HG02678 (cell line): ENCODE results near the gene MAP3K13.
"Not testable (repeated sequence)": the region's sequence is repeated elsewhere in the genome, so short reads cannot be mapped to it uniquely, and the experiment has no call there.

Experiments
- ATAC-seq: cut with Tn5 transposase; IDR thresholded peaks from one replicate; pipeline ENCODE4 v1.9.1; 2021; ENCODE audit warnings: mild to moderate bottlenecking, moderate library complexity; ENCODE audit not compliant: unreplicated experiment

The MAP3K13 gene

DNA sequence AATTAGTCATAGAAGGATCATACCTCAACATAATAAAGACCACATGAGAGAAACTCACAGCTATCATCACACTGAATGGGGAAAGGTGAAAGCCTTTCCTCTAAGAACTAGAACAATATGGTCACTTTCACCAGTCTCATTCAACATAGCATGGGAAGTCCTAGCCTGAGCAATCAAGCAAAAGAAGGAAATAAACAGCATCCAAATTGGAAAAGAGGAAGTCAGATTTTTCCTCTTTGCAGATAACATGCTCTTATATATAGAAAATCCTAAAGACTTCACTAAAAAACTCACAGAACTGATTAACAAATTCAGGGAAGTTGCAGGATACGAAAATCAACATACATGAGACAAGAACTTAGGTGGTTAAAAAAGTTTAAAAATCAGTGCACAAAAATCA is 24.7 kb downstream of the MAP3K13 start:
- ATAC-seq, result no peak

- ATAC-seq, result no peak
Observed at GRCh38 chr3:185393055-185393454, 30.1 kb downstream of the MAP3K13 start.

GRCh38 chr3:185397676-185398075 is 34.7 kb downstream of the MAP3K13 start:
- ATAC-seq, result no peak

- no peak for ATAC-seq
Observed at GRCh38 chr3:185399737-185400667, 37.1 kb downstream of the MAP3K13 start.

- ATAC-seq, result no peak
Observed at GRCh38 chr3:185400866-185401265, 37.9 kb downstream of the MAP3K13 start.

- ATAC-seq, result no peak
Observed at GRCh38 chr3:185401319-185401955, 38.5 kb downstream of the MAP3K13 start.

DNA sequence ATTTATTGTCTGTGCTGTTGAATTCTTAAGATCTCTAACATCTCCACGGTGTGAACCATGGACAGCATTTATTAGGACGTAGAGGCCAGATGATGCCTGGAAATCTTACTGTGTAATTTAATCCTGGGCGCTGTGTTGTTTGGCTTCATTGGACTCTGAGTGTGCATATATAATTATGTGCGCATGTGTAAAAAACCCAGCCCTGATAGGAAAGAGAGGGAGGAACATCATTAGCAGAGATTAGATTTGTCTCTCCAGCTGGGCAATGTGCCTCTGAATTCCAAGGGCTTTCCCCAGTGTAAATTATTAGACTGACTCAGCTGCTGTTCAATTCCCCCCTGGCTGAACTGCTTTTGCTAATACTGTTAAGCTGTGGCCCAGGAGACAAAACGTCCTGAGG is 39.6 kb downstream of the MAP3K13 start:
- no peak for ATAC-seq

GRCh38 chr3:185403002-185403401 is 40.1 kb downstream of the MAP3K13 start:
- no peak for ATAC-seq

GRCh38 chr3:185405243-185405642 is 42.3 kb downstream of the MAP3K13 start:
- no peak for ATAC-seq

DNA sequence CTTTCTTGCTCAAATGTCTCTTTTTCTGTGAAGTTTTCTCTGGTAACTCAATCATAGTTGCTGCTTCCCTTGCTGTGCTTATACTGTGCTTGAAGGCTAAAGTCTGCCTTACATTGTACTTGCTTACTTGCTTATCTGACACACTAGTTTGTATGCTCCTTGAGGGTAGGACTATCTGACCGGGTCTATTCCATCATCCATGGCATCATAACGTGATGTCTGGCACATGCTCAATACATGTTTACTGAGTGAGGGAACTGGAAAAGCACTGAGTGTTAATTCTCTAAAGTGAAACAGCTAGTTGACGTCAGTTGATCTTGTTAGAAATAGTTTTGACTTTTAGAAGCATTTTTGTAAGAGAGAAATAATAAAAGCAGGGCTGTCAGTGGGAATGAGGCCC is 42.7 kb downstream of the MAP3K13 start:
- ATAC-seq, result no peak

DNA sequence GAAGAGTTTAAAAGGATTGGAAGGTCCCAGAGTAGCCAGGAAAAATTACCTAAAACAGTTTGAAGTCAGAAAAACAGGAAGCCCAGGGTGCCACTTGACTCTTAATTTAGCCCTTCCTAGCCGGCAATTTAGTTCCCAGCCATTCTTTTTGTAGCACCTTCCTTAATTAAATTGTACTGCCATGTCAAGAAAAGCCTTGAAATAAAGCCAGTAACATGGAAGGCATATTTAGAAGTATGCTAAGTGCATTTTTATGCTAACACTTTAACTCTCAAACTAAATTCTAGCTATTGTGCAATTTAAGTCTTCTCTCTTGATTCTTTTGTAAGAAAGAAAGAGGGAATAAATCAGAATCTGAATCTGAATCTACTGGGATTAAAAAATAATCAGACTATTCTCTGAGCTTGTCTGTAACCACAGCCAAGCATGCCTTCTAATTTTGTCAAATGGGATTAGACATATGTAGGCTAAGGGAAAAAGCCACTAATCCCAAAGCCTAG is 43.2 kb downstream of the MAP3K13 start:
- ATAC-seq, result no peak

- ATAC-seq, result no peak
Observed at GRCh38 chr3:185409957-185410356, 47.0 kb downstream of the MAP3K13 start.

DNA sequence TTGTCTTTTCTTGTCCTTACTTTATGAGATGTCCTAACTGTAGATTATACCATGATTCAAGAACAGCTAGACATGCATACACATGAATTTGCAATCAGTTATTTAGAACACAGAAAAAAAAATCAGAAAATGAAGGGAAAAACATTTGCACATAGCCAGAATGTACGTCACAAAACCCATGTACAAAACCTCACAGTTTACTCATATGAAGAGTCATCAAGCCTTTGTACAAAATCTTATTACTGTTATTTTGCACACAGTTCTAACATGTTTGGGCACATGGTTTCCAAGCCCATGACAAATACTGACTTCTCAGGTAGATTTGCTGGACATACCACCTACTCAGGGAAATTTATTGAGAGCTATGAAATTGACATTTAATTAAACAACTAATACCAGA is 48.2 kb downstream of the MAP3K13 start:
- no peak for ATAC-seq

DNA sequence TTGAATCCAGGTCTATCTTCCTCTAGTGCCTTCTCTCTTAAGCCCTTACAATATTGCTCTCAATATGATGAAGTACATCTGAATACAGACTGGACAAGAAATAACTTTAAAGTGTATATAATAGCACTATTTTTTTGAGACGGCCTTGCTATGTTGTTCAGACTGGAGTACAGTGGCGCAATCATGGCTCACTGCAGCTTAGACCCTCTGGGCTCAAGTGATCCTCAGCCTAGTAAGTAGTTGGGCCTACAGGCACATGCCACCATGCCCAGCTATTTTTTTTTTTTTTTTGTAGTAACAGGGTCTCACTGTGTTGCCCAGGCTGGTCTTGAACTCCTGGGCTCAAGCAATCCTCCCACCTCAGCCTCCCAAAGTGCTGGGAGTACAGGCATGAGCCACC is 53.6 kb downstream of the MAP3K13 start:
- no peak for ATAC-seq

GRCh38 chr3:185418561-185418977 is 55.6 kb downstream of the MAP3K13 start:
- not testable (repeated sequence) for ATAC-seq

DNA sequence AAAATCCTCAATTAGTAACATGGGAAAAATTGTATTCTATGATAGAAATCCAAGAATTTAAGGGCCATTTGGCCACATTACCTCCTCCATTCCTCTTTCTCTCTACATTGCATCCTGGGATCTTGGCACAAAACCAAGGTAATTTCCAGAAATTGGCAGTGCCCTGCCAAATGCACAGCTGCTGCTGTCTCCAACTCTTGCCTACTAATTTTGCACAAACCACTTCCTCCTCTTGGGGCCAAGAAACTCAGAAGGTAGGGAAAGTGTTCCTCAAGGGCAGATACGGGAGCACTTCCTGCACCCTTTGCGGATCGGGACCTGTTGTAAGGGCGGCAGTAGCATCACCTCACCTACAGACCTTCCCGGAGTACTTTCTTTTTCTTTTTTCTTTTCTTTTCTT is 57.8 kb downstream of the MAP3K13 start:
- ATAC-seq, result no peak

- ATAC-seq, result peak; percentile 68
Observed at GRCh38 chr3:185421577-185422232, 58.8 kb downstream of the MAP3K13 start.

DNA sequence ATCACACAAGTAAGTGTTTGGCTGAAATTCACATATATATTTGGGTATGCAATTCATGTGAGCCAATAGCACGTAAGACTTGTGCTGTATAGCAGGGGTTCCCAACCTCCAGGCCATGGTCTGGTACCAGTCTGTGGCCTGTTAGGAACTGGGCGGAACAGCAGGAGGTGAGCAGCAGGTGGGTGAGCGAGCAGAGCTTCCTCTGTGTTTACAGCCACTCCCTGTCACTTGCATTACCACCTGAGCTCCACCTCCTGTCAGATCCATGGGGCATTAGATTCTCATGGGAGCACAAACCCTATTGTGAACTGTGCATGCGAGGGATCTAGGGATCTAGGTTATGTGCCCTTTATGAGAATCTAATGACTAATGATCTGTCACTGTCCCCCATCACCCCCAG is 59.7 kb downstream of the MAP3K13 start:
- no peak for ATAC-seq

DNA sequence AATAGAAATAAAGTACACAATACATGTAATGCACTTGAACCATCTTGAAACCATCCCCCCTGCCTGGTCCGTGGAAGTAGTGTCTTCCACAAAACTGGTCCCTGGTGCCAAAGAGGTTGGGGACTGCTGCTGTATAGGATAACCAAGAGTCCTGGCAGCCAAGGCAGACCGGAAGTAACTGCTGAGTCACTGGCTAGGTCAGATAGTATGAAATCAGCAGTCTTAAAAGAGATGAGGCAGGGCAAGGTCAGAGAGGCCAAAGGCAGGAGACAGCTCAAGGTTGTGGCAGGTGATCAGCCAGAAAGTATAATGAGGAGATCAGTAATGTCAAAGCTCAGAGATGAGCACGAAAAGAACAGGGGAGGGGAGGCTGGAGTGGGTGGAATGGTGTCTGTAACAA is 60.2 kb downstream of the MAP3K13 start:
- no peak for ATAC-seq

GRCh38 chr3:185424435-185424834 is 61.5 kb downstream of the MAP3K13 start:
- no peak for ATAC-seq

DNA sequence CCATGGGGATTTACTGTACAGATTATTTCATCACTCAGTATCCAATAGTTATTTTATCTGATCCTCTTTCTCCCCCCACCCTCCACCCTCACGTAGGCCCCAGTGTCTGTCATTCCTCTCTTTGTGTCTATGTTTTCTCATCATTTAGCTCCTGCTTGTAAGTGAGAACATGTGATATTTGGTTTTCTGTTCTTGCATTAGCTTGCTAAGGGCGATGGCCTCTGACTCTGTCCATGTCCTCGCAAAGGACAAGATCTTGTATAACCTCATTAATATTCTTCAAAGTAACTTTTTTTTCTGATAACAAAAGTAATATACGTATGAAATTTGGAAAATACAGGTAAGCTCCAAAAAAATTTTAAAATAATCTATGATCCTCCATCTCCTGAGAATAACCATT is 67.4 kb downstream of the MAP3K13 start:
- no peak for ATAC-seq
